Adipocyte (in vitro differentiated cells): ENCODE data around the gene ARHGEF33.

ENCODE experiments used
- DNase-seq: peaks from one replicate; pipeline ENCODE4 v3.0.0-alpha.2; 2015; ENCODE audit warnings: low read depth
- H3K27me3 ChIP-seq: replicated peaks from 2 replicates; pipeline ENCODE4 v1.7.0; 2013; ENCODE audit warnings: mild to moderate bottlenecking, low read length, moderate library complexity; ENCODE audit not compliant: control insufficient read depth, insufficient read depth
- H3K36me3 ChIP-seq: 2 replicates; pipeline ENCODE4 v1.7.0; 2013; ENCODE audit warnings: low read length, mild to moderate bottlenecking, moderate library complexity; ENCODE audit not compliant: control insufficient read depth, insufficient read depth, severe bottlenecking
- H3K4me1 ChIP-seq: 2 replicates; pipeline ENCODE4 v1.7.0; 2013; ENCODE audit warnings: mild to moderate bottlenecking, low read length, moderate library complexity; ENCODE audit not compliant: control insufficient read depth, insufficient read depth
- H3K4me3 ChIP-seq: 2 replicates; pipeline ENCODE4 v1.7.0; 2013; ENCODE audit warnings: mild to moderate bottlenecking, low read length, moderate library complexity
- H3K9ac ChIP-seq: 2 replicates; pipeline ENCODE4 v1.7.0; 2013; ENCODE audit warnings: mild to moderate bottlenecking, low read length, moderate library complexity
- H3K9me3 ChIP-seq: 2 replicates; pipeline ENCODE4 v1.7.0; 2013; ENCODE audit warnings: mild to moderate bottlenecking, low read length, moderate library complexity; ENCODE audit not compliant: control insufficient read depth

Gene ARHGEF33

DNA sequence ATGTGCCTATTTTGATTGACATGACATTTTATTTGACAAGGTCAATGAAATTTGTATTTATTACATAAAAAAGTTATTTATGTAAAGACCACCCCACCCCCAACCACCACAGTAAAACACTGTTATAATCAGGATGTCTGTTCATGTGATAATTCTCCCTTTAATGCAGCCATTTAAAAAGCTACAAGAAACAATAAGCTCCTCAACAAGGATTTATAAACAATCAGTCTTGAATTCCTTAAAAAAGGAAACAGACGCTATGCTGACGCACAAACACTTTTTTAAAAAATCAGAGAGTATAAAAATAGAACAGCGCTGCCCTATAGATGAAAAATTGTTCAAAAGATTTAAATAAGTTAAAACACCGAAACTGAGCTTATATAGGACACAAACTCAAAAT lies 129.0 kb downstream of the ARHGEF33 start:
- Histone ChIP-seq H3K4me1 (peaks cover 51% of the 10 kb centered on the region), H3K9ac (no peak overlapping the region), H3K4me3 (no peak overlapping the region), H3K36me3 (peaks cover 74% of the 10 kb centered on the region), H3K27me3 (no peaks in the 10 kb centered on the region), H3K9me3 (no peaks in the 10 kb centered on the region)
- DNase-seq: no peak

- H3K4me3 ChIP-seq: no peak overlapping the region
- DNase-seq: no peak
- H3K36me3 ChIP-seq: peaks cover 75% of the 10 kb centered on the region
- H3K27me3 ChIP-seq: no peaks in the 10 kb centered on the region
- peaks cover 53% of the 10 kb centered on the region for H3K4me1 ChIP-seq
- H3K9me3 ChIP-seq: no peaks in the 10 kb centered on the region
- H3K9ac ChIP-seq: no peak overlapping the region
These were observed 130.7 kb downstream of the ARHGEF33 start for GRCh38 chr2:39020383-39020782.

DNA sequence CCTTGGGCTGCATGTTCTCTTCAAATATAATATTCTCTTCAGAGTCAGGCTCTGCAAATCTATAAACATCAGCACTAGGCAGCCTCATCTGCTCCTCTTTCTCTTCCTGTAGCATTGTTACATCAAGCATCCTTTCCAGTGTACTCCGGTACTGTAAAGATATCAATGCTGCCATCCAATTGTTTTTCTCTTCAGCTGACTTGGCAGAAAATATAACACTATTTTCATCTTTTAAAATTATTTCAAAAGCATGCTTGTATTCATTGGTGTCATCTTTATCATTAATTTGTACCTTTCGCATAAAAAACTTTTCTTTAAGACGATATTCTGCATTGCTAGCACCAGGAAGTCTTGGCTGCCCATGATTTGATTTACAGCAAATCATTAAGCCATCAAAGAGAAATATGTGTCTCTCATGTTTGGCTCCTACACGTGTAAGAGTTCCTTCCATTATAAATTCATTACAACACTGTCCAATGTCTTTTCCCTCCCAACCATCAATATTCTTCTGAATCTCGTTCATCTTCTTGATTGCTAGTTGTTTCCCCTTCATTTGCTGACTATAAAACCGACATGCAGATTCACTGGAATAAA lies 133.1 kb downstream of the ARHGEF33 start:
- H3K27me3 ChIP-seq: no peaks in the 10 kb centered on the region
- no peak overlapping the region for H3K4me3 ChIP-seq
- peaks cover 30% of the 10 kb centered on the region for H3K4me1 ChIP-seq
- no peaks in the 10 kb centered on the region for H3K9me3 ChIP-seq
- peaks cover 89% of the 10 kb centered on the region for H3K36me3 ChIP-seq
- no peak for DNase-seq
- H3K9ac ChIP-seq: no peak overlapping the region

DNA sequence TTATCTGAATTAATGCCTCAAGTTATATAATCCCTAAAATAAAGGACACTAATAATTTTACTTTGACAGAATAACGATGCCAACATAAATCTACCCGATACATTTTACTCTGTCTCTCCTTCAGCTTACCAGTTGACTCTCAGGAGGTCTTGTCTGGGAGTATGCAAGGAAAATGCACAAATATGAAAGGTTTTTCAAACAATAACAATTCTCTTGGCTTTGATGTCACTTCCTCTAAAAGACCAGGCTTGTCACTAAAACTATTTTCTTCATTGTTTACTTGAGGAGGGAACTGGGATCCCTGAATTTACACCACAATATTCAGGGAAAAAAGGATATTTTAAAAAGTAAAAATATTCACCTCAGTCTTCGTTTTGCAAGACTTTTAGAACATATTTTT lies 134.0 kb downstream of the ARHGEF33 start:
- DNase-seq: no peak
- H3K27me3 ChIP-seq: no peaks in the 10 kb centered on the region
- H3K4me3 ChIP-seq: no peak overlapping the region
- peaks cover 89% of the 10 kb centered on the region for H3K36me3 ChIP-seq
- H3K9me3 ChIP-seq: no peaks in the 10 kb centered on the region
- H3K9ac ChIP-seq: no peak overlapping the region
- H3K4me1 ChIP-seq: peaks cover 29% of the 10 kb centered on the region

GRCh38 chr2:39024833-39025232 lies 135.2 kb downstream of the ARHGEF33 start:
- DNase-seq: peak; percentile 3
- Histone ChIP-seq H3K4me1 (peaks cover 29% of the 10 kb centered on the region), H3K9ac (no peak overlapping the region), H3K9me3 (no peaks in the 10 kb centered on the region), H3K27me3 (no peaks in the 10 kb centered on the region), H3K36me3 (peaks cover 91% of the 10 kb centered on the region), H3K4me3 (no peak overlapping the region)
